BLaER1 (cell line): ENCODE measurements around the gene ZNF362.

Experiments used
- H3K27ac ChIP-seq: shearing (Covaris generic); formaldehyde crosslinking; 2 replicates; pipeline ENCODE4 v1.8.1; 2022
- H3K27me3 ChIP-seq: shearing (Covaris generic); formaldehyde crosslinking; 2 replicates; pipeline ENCODE4 v1.8.1; 2022
- H3K36me3 ChIP-seq: shearing (Covaris generic); formaldehyde crosslinking; 2 replicates; pipeline ENCODE4 v1.8.1; 2022
- H3K4me1 ChIP-seq: shearing (Covaris generic); formaldehyde crosslinking; 2 replicates; pipeline ENCODE4 v1.8.1; 2022
- H3K4me2 ChIP-seq: shearing (Covaris generic); formaldehyde crosslinking; 2 replicates; pipeline ENCODE4 v1.8.1; 2022
- H3K4me3 ChIP-seq: shearing (Covaris generic); formaldehyde crosslinking; 2 replicates; pipeline ENCODE4 v1.8.1; 2022
- H3K9ac ChIP-seq: shearing (Covaris generic); formaldehyde crosslinking; 2 replicates; pipeline ENCODE4 v1.8.1; 2022
- H3K9me3 ChIP-seq: shearing (Covaris generic); formaldehyde crosslinking; 2 replicates; pipeline ENCODE4 v1.8.1; 2022
- H4K20me1 ChIP-seq: shearing (Covaris generic); formaldehyde crosslinking; 2 replicates; pipeline ENCODE4 v1.8.1; 2022
- Cebpa-rat ChIP-seq: shearing (Covaris generic); IDR thresholded peaks from 2 replicates; pipeline ENCODE4 v1.8.1; 2022

ZNF362 gene, protein sequence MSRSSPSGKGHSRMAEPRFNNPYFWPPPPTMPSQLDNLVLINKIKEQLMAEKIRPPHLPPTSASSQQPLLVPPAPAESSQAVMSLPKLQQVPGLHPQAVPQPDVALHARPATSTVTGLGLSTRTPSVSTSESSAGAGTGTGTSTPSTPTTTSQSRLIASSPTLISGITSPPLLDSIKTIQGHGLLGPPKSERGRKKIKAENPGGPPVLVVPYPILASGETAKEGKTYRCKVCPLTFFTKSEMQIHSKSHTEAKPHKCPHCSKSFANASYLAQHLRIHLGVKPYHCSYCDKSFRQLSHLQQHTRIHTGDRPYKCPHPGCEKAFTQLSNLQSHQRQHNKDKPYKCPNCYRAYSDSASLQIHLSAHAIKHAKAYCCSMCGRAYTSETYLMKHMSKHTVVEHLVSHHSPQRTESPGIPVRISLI

DNA sequence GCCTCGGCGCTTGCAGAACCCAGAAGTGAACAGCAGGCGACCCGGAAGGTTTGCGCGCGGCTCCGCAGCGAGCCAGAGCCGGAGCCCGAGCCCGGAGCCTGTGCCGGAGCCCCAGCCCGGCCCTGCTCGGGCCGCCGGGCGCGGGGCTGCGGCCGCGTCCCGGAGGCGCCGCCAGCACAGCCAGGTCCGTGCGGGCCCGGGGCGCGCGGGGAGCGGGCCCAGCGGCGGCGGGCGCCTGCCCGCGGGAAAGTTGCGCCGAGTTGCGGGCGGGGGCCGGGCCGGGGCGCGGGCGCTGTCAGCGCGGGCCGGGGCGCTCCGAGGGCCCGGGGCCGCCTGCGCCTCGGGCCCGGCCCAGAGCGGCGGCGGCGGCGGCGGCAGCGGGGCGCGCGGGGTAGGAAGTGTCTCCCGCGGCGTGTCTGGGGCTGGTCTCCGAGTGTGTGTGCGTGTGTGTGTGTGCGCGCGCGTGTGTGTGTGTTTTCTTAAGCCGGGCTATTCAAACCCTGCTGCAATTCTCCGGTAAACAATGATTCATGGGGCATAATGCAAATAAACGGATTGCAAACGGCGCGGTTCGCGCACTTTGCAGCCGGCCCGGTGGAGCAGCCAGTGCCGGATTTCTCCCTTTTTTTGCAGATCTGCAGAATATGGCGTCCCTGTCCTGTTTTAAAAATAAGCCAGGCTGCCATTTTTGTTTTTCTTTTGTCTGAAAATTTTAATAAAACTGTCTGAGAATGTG, at the start of gene ZNF362:
TSS of gene ZNF362 (plus strand) at position 22 of the 736 bp plus-strand sequence. CDS start 14,083 bp downstream, outside the sequence.
- Histone ChIP-seq H3K9me3 (no peaks in the 10 kb centered on the region), H3K36me3 (peaks cover 25% of the 10 kb centered on the region), H3K27ac (peak within 1 kb of the TSS; percentile 94), H3K27me3 (no peaks in the 10 kb centered on the region), H3K4me1 (peaks cover 41% of the 10 kb centered on the region), H3K9ac (peak within 1 kb of the TSS; percentile 97), H4K20me1 (peaks cover 41% of the 10 kb centered on the region), H3K4me2 (peak within 1 kb of the TSS; percentile 100), H3K4me3 (peak within 1 kb of the TSS; percentile 78)
- TF ChIP-seq Cebpa-rat: no peak

DNA sequence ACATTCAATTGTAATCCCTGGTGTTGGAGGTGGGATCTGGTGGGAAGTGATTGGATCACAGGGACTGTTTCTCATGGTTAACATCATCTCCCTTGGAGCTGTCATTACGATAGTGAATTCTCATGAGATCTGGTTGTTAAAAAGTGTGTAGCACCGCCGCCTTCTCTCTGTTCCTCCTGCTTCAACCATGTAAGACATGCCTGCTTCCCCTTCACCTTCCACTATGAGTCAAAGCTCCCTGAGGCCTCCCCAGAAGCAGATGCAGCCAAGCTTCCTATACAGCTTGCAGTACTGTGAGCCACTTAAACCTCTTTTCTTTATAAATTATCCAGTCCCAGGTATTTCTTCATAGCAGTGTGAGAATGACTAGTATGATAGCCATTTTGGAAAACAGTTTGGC, 44.3 kb upstream of the ZNF362 start:
- no peak for TF ChIP-seq Cebpa-rat
- H3K9ac ChIP-seq: no peak overlapping the region
- no peak overlapping the region for H3K4me2 ChIP-seq

DNA sequence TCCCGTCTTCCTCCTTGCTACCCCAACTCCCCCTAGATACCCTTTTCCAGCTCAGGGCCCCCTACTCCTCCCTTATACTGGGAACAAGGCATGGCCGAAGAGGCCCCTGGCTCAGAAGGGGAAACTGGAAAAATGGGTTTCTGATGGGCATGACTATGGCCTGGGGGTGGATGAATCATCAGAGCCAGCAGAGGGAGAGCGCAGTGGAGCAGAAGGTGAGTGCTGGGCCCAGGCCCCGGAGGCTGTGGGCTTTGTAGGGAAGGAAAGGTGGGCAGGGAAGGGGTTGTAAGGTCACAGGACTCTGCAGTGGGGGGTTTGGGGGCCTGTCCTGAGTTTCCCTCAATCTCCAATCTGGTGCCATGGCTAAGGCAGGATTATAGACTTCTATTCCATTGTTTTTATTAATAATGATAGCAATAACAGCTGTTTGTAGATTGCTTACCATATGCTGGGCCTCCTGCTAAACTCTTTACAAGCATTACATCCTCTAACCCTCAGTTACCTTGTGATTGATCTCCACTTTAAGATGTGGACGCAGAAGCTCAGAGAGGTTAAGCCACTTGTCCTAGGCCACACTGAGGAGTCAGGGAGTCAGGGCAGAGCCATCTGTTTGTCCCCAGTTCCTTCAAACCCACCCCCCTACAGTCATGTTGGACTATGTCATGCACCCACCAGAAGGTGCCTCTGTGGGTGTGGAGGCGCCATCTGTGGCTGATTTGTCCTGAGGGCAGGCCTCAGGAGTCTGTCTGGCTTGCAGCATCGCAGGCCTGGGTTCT, 36.2 kb upstream of the ZNF362 start:
- no peak for TF ChIP-seq Cebpa-rat
- Histone ChIP-seq H3K27me3 (no peaks in the 10 kb centered on the region), H3K27ac (no peak overlapping the region), H3K9ac (no peak overlapping the region), H3K4me3 (no peak overlapping the region), H3K4me1 (peaks cover 14% of the 10 kb centered on the region), H4K20me1 (no peaks in the 10 kb centered on the region), H3K4me2 (no peak overlapping the region), H3K9me3 (peaks cover 30% of the 10 kb centered on the region), H3K36me3 (no peaks in the 10 kb centered on the region)

More for the DNA sequence above, 44.3 kb upstream of the ZNF362 start:
- Histone ChIP-seq H3K9me3 (no peaks in the 10 kb centered on the region), H4K20me1 (no peaks in the 10 kb centered on the region), H3K27ac (no peak overlapping the region), H3K27me3 (no peaks in the 10 kb centered on the region), H3K4me1 (no peaks in the 10 kb centered on the region), H3K36me3 (no peaks in the 10 kb centered on the region), H3K4me3 (no peak overlapping the region)

DNA sequence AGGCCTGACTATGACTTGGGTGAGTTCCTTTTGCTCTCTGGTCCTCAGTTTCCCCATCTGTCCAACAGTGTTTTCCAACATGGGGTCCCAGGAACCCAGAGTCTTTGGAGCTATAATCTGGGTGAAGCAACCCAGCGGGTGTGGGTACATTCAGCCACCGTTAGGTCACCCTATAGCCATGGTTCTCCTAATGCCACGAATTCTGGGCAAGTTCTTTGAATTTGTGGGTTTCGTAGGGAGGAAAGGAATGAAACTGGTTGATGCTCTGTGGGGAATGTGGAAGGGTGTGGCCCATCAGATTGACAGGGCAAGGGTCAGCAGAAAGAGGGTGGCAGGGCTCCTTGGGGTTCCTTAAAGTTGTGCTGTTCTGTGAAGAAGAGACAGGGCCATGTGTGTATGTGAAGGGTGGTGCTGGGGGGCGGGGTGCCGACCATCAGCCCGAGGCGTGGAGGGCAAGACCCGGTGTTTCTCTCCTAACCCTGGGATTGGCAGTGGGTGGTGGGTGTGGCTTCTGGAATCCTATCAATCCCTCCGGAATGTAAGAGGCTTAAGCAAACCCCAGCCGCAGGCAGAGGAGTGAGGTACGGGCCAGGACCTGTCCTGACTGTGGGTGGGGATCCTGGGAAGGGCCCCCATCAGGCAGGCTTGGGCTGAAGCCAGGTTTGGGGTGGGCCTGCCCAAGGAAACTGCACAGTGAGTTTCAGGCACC, 35.5 kb upstream of the ZNF362 start:
- Histone ChIP-seq H3K4me2 (no peak overlapping the region), H3K36me3 (no peaks in the 10 kb centered on the region)
- TF ChIP-seq Cebpa-rat: no peak

GRCh38 chr1:33221385-33221758, 34.9 kb upstream of the ZNF362 start:
- 0 out of 2 replicates have a peak, but pooled peaks have one; percentile 9 for TF ChIP-seq Cebpa-rat
- Histone ChIP-seq H3K4me1 (peaks cover 14% of the 10 kb centered on the region), H3K9ac (no peak overlapping the region), H3K4me3 (no peak overlapping the region), H3K27me3 (no peaks in the 10 kb centered on the region), H4K20me1 (no peaks in the 10 kb centered on the region), H3K27ac (no peak overlapping the region), H3K4me2 (no peak overlapping the region), H3K36me3 (no peaks in the 10 kb centered on the region), H3K9me3 (peaks cover 39% of the 10 kb centered on the region)

More for the DNA sequence above, 35.5 kb upstream of the ZNF362 start:
- no peak overlapping the region for H3K9ac ChIP-seq
- H3K4me3 ChIP-seq: no peak overlapping the region
- H3K27me3 ChIP-seq: no peaks in the 10 kb centered on the region
- H3K27ac ChIP-seq: no peak overlapping the region
- H4K20me1 ChIP-seq: no peaks in the 10 kb centered on the region
- H3K4me1 ChIP-seq: peaks cover 14% of the 10 kb centered on the region
- H3K9me3 ChIP-seq: peaks cover 35% of the 10 kb centered on the region

DNA sequence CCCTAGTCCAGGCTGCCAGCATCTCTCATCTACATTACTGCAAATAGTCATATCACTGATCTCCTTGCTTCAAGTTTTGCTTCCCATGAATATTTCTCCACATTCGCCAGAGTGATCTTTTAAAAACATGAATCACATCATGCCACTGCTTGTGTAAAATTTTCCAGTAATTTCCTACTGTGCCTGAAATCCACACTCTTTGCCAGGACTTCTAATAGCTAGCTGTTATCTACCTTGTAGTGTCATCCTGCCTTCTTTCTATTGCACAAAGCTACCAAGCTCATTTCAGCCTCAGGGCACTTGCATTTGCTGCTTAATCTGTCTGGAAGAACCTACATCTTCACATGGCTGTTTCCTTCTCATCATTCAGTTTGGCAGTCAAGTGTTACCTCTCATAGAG, 33.9 kb upstream of the ZNF362 start:
- H3K4me2 ChIP-seq: no peak overlapping the region
- no peak overlapping the region for H3K27ac ChIP-seq
- no peak overlapping the region for H3K4me3 ChIP-seq
- H4K20me1 ChIP-seq: no peaks in the 10 kb centered on the region
- TF ChIP-seq Cebpa-rat: no peak
- no peak overlapping the region for H3K9ac ChIP-seq
- H3K9me3 ChIP-seq: peaks cover 39% of the 10 kb centered on the region
- peaks cover 14% of the 10 kb centered on the region for H3K4me1 ChIP-seq
- H3K36me3 ChIP-seq: no peaks in the 10 kb centered on the region
- H3K27me3 ChIP-seq: no peaks in the 10 kb centered on the region

GRCh38 chr1:33224166-33224707, 32.1 kb upstream of the ZNF362 start:
- H3K36me3 ChIP-seq: no peaks in the 10 kb centered on the region
- H3K9me3 ChIP-seq: peaks cover 39% of the 10 kb centered on the region
- H4K20me1 ChIP-seq: no peaks in the 10 kb centered on the region
- no peak overlapping the region for H3K9ac ChIP-seq
- no peak overlapping the region for H3K4me2 ChIP-seq
- peaks cover 12% of the 10 kb centered on the region for H3K4me1 ChIP-seq
- no peak for TF ChIP-seq Cebpa-rat
- H3K27me3 ChIP-seq: no peaks in the 10 kb centered on the region
- H3K27ac ChIP-seq: no peak overlapping the region
- H3K4me3 ChIP-seq: no peak overlapping the region

GRCh38 chr1:33225586-33225985, 30.7 kb upstream of the ZNF362 start:
- H3K9ac ChIP-seq: no peak overlapping the region
- H3K27me3 ChIP-seq: no peaks in the 10 kb centered on the region
- H3K4me3 ChIP-seq: no peak overlapping the region
- 0 out of 2 replicates have a peak, but pooled peaks cover 6% of the 10 kb centered on the region for H3K4me1 ChIP-seq
- no peak overlapping the region for H3K4me2 ChIP-seq
- no peaks in the 10 kb centered on the region for H3K36me3 ChIP-seq
- H4K20me1 ChIP-seq: no peaks in the 10 kb centered on the region
- H3K27ac ChIP-seq: no peak overlapping the region
- H3K9me3 ChIP-seq: peaks cover 39% of the 10 kb centered on the region
- no peak for TF ChIP-seq Cebpa-rat
